Upper lobe of left lung (tissue), 6 donors: Measurements from ENCODE around the gene TGDS. TPM values are rescaled to one million over a fixed set of nuclear protein-coding genes. Genes with fewer than 3 reads are reported as not detected.

ENCODE experiments used
- ATAC-seq, 2 donors: fragments of 200-7000 bp; cut with Tn5 transposase; one replicate each; pipeline ENCODE4 v1.9.1; 2022; ENCODE audit warnings: mild to moderate bottlenecking in 2 of 2, moderate library complexity in 2 of 2; ENCODE audit not compliant: low FRiP score in 2 of 2
- DNase-seq, 2 donors: peaks; one replicate each; pipeline ENCODE4 v3.0.0-alpha.2; 2019 to 2020
- H3K27ac ChIP-seq, 4 donors: fragments of 200-600 bp; sonication (generic); one replicate each; pipeline ENCODE4 v1.5.1; 2016 to 2019
- H3K27me3 ChIP-seq, 4 donors: fragments of 200-600 bp; sonication (generic); one replicate each; pipeline ENCODE4 v1.5.1; 2017 to 2019
- H3K36me3 ChIP-seq, 4 donors: fragments of 200-600 bp; sonication (generic); one replicate each; pipeline ENCODE4 v1.5.1; 2016 to 2019
- H3K4me1 ChIP-seq, 4 donors: fragments of 200-600 bp; sonication (generic); one replicate each; pipeline ENCODE4 v1.5.1; 2018 to 2019
- H3K4me3 ChIP-seq, 4 donors: fragments of 200-600 bp; sonication (generic); one replicate each; pipeline ENCODE4 v1.5.1; 2017 to 2019; ENCODE audit warnings: mild to moderate bottlenecking in 2 of 4, moderate library complexity in 1 of 4
- H3K9me3 ChIP-seq, 4 donors: fragments of 200-600 bp; sonication (generic); one replicate each; pipeline ENCODE4 v1.5.1; 2018 to 2019
- CTCF ChIP-seq, 6 experiments: fragments of 450-650 bp in 4 of 6; fragments of 200-600 bp in 2 of 6; sonication (generic) in 2 of 6; IDR thresholded peaks; one replicate each; pipeline ENCODE4 v1.5.1; 2016 to 2019; ENCODE audit warnings: antibody characterized with exemption in 6 of 6
- EP300 ChIP-seq, 4 donors: sonication (generic); formaldehyde crosslinking; IDR thresholded peaks; one replicate each; pipeline ENCODE4 v1.5.1; 2017; ENCODE audit warnings: antibody characterized with exemption in 4 of 4, control low read depth in 2 of 4
- POLR2A ChIP-seq, 4 donors: fragments of 450-650 bp; IDR thresholded peaks; one replicate each; pipeline ENCODE4 v1.5.1; 2016 to 2017; ENCODE audit warnings: antibody characterized with exemption in 4 of 4, mild to moderate bottlenecking in 2 of 4
- POLR2AphosphoS5 ChIP-seq, 2 donors: sonication (generic); formaldehyde crosslinking; IDR thresholded peaks; one replicate each; pipeline ENCODE4 v1.5.1; 2017; ENCODE audit warnings: antibody characterized with exemption in 2 of 2
- WGBS, 2 donors: methylation state at CpG; one replicate each; pipeline ENCODE4 v1.1.5; 2017 to 2018; 5-methylcytosine and 5-hydroxymethylcytosine counted together
- total RNA-seq, 6 donors: library from RNA; depleted of rRNA in 4 of 6; stranded (reverse); fragments of >200 nt in 4 of 6; gene quantifications; one replicate each; pipeline versions ENCODE4 v1.1.0 to v1.2.1, GENCODE V29; 2016 to 2021
- donor health status: DM: no; HTN: no; CAD: no; lungs with moderate emphysema.
- donor health status: DM: no; HTN: yes; CAD: no; lungs with severe emphysema.

TGDS gene
- total RNA-seq, 6 donors from 2014 or later: 2.8 to 13.5 (median 7.5) TPM

- peak; percentile 91 to 99 for DNase-seq
- Histone ChIP-seq H3K36me3 (no peaks in the 10 kb centered on the region), H3K4me3 (peak overlapping the region; percentile 51 to 74 (median 62)), H3K27ac (peak overlapping the region; percentile 88 to 94 (median 92)), H3K9me3 (no peaks in the 10 kb centered on the region), H3K4me1 (peaks cover 6 to 9% (median 7%) of the 10 kb centered on the region in 4 donors), H3K27me3 (no peaks in the 10 kb centered on the region)
- ATAC-seq: peak; percentile 95 to 97
- peak in 2 of 6 experiments; percentile 34 to 42 for TF ChIP-seq CTCF (IDR thresholded peaks at IDR 0.05)
- TF ChIP-seq POLR2A (IDR thresholded peaks at IDR 0.05): peak in 1 of 4 donors; percentile 67
- TF ChIP-seq EP300 (IDR thresholded peaks at IDR 0.05): no peak
- peak in 1 of 2 donors; percentile 22 for TF ChIP-seq POLR2AphosphoS5 (IDR thresholded peaks at IDR 0.05)
- WGBS, 2 donors: 0% methylated on average over 34 to 56 of the region's 66 CpGs
Measured at GRCh38 chr13:94549232-94550061, 46.5 kb downstream of the TGDS start.

GRCh38 chr13:94548821-94549231 lies 47.1 kb downstream of the TGDS start:
- 1 to 2% methylated on average over 15 to 19 of the region's 19 CpGs for WGBS, 2 donors
- peak overlapping the region; percentile 51 to 74 (median 62) for H3K4me3 ChIP-seq
- DNase-seq: peak in 1 of 2 donors; percentile 63
- no peaks in the 10 kb centered on the region for H3K27me3 ChIP-seq
- H3K27ac ChIP-seq: peak overlapping the region; percentile 88 to 94 (median 92)
- ATAC-seq: peak; percentile 46 to 68
- no peaks in the 10 kb centered on the region for H3K9me3 ChIP-seq
- TF ChIP-seq CTCF (IDR thresholded peaks at IDR 0.05) (no peak), POLR2A (IDR thresholded peaks at IDR 0.05) (no peak), EP300 (IDR thresholded peaks at IDR 0.05) (no peak), POLR2AphosphoS5 (IDR thresholded peaks at IDR 0.05) (no peak)
- H3K4me1 ChIP-seq: peaks cover 6 to 9% (median 7%) of the 10 kb centered on the region in 4 donors
- no peaks in the 10 kb centered on the region for H3K36me3 ChIP-seq

GRCh38 chr13:94548382-94548781 lies 47.6 kb downstream of the TGDS start:
- WGBS, 2 donors: 51 to 54% methylated on average over 6 of the region's 6 CpGs
- H3K4me1 ChIP-seq: peaks cover 6 to 9% (median 7%) of the 10 kb centered on the region in 4 donors
- ATAC-seq: no peak

GRCh38 chr13:94546061-94546839 lies 49.7 kb downstream of the TGDS start:
- no peaks in the 10 kb centered on the region for H3K27me3 ChIP-seq
- no peaks in the 10 kb centered on the region for H3K9me3 ChIP-seq
- H3K4me1 ChIP-seq: peaks cover 6 to 9% (median 7%) of the 10 kb centered on the region in 4 donors
- ATAC-seq (no peak), DNase-seq (no peak)
- H3K4me3 ChIP-seq: no peak overlapping the region
- TF ChIP-seq POLR2A (IDR thresholded peaks at IDR 0.05): no peak
- TF ChIP-seq CTCF (IDR thresholded peaks at IDR 0.05): no peak
- TF ChIP-seq EP300 (IDR thresholded peaks at IDR 0.05): no peak
- no peak for TF ChIP-seq POLR2AphosphoS5 (IDR thresholded peaks at IDR 0.05)
- H3K36me3 ChIP-seq: no peaks in the 10 kb centered on the region
- WGBS, 2 donors: 89 to 91% methylated on average over 10 of the region's 10 CpGs
- H3K27ac ChIP-seq: no peak overlapping the region

More at GRCh38 chr13:94548382-94548781, 47.6 kb downstream of the TGDS start:
- H3K36me3 ChIP-seq: no peaks in the 10 kb centered on the region
- H3K27me3 ChIP-seq: no peaks in the 10 kb centered on the region
- no peaks in the 10 kb centered on the region for H3K9me3 ChIP-seq
- peak overlapping the region; percentile 51 to 74 (median 62) for H3K4me3 ChIP-seq
- peak overlapping the region; percentile 88 to 94 (median 92) for H3K27ac ChIP-seq
- TF ChIP-seq EP300 (IDR thresholded peaks at IDR 0.05): no peak
- no peak for TF ChIP-seq CTCF (IDR thresholded peaks at IDR 0.05)
- no peak for TF ChIP-seq POLR2AphosphoS5 (IDR thresholded peaks at IDR 0.05)
- no peak for TF ChIP-seq POLR2A (IDR thresholded peaks at IDR 0.05)
- no peak for DNase-seq
